ENCODE results near the gene FLOT2. TPM values are rescaled to one million over a fixed set of nuclear protein-coding genes. Genes with fewer than 3 reads are reported as not detected.
"Not testable (repeated sequence)": the region's sequence is repeated elsewhere in the genome, so short reads cannot be mapped to it uniquely, and the experiment has no call there.

Gene FLOT2
- total and polyA plus RNA-seq, 5 donors from 2014 or later: 167 to 345 (median 299) TPM

GRCh38 chr17:28940142-28940541 is 42.6 kb upstream of the FLOT2 start:
- DNase-seq (peak in 1 of 3 donors; percentile 25), ATAC-seq (ENCODE audit: low read depth in 2 of 2) (no peak)
- H3K4me3 ChIP-seq (ENCODE audit: low read depth, low read length): peak overlapping the region; percentile 46
- H3K4me1 ChIP-seq (ENCODE audit: control insufficient read depth, insufficient read depth, low read length, poor library complexity, severe bottlenecking): peaks cover 77% of the 10 kb centered on the region
- no peaks in the 10 kb centered on the region for H3K27me3 ChIP-seq (ENCODE audit: control insufficient read depth, insufficient read depth, low read length)
- no peaks in the 10 kb centered on the region for H3K9me3 ChIP-seq (ENCODE audit: control insufficient read depth in 2 of 2, low read length in 2 of 2)
- H3K27ac Mint-ChIP-seq: peak overlapping the region; percentile 20 to 51 (median 38)
- H3K36me3 Mint-ChIP-seq: peaks cover 28% of the 10 kb centered on the region
- H3K4me3 Mint-ChIP-seq: peak overlapping the region in 3 of 4 donors; percentile 17 to 59 (median 52)
- no peak overlapping the region for H3K27ac ChIP-seq (ENCODE audit: insufficient read depth, low read length, poor library complexity, severe bottlenecking)
- peaks cover 36% of the 10 kb centered on the region for H3K36me3 ChIP-seq (ENCODE audit: control insufficient read depth, insufficient read depth, low read length)
- H3K9me3 Mint-ChIP-seq: peaks cover 0 to 1% (median 0%) of the 10 kb centered on the region in 7 donors
- no peaks in the 10 kb centered on the region for H3K27me3 Mint-ChIP-seq
- H3K4me1 Mint-ChIP-seq: peaks cover 57 to 93% (median 74%) of the 10 kb centered on the region in 4 donors

DNA sequence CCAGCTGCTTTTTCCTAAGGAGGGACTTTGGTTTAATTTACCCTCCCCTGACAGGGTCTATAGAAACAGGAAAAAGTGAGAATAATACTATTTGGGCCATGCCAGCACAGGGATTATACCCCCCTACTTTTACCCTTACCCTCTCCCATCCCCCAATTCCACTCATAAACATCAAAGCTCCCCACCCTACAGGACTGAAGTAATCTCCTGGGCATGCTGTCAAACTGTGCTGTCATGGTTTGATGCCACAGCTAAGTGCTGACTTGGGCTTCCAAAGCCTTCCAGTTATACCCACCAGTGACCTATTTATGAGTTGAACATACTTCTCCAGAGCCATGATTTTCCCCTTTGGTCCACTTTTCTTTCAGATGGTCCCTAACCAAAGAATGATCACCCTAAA is 41.0 kb upstream of the FLOT2 start:
- H3K9me3 Mint-ChIP-seq: peaks cover 0 to 1% (median 0%) of the 10 kb centered on the region in 7 donors
- H3K4me3 Mint-ChIP-seq: peak overlapping the region in 2 of 4 donors; percentile 31 to 54
- no peak for ATAC-seq (ENCODE audit: low read depth in 2 of 2)
- peaks cover 50 to 89% (median 71%) of the 10 kb centered on the region in 4 donors for H3K4me1 Mint-ChIP-seq
- Histone ChIP-seq H3K27ac (ENCODE audit: insufficient read depth, low read length, poor library complexity, severe bottlenecking) (no peak overlapping the region), H3K4me3 (ENCODE audit: low read depth, low read length) (no peak overlapping the region), H3K4me1 (ENCODE audit: control insufficient read depth, insufficient read depth, low read length, poor library complexity, severe bottlenecking) (peaks cover 67% of the 10 kb centered on the region), H3K36me3 (ENCODE audit: control insufficient read depth, insufficient read depth, low read length) (peaks cover 30% of the 10 kb centered on the region), H3K9me3 (ENCODE audit: control insufficient read depth in 2 of 2, low read length in 2 of 2) (no peaks in the 10 kb centered on the region), H3K27me3 (ENCODE audit: control insufficient read depth, insufficient read depth, low read length) (no peaks in the 10 kb centered on the region)
- peak overlapping the region; percentile 51 to 77 (median 59) for H3K27ac Mint-ChIP-seq
- H3K27me3 Mint-ChIP-seq: no peaks in the 10 kb centered on the region
- H3K36me3 Mint-ChIP-seq: peaks cover 27% of the 10 kb centered on the region
- DNase-seq: no peak

DNA sequence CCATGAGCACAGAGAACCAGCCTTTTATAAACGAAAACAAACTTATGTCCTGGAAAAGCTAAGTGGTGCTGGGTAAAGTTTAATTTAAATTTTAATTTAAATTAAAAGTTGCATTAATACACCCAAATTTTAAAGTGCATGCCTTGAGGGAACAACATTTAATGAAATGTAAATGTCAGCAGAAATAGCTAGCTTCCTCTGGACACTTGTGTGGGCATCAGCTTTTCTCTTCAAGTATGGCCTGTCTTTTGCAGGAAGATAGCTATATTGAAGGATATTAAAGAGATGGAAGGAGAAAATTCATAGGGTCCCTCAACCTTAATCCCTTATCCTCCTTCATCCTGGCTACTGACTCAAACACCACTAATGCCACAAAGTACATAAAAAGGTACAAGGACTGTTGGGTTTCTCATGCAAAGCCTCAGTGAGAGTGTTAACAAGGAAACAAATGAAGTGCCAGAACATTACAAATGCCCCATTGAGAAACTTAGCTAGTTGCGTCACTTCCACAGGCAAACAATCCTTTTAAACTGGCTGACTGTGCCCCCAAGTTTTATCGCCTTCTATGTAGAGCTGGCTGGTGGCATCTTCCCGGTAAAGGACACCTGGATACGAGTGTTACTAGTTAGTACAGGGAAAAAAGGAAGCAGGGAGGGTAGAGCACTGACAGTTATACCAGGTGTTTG is 39.7 kb upstream of the FLOT2 start:
- DNase-seq: no peak
- Mint-ChIP-seq H3K27me3 (no peaks in the 10 kb centered on the region), H3K4me3 (peak overlapping the region in 2 of 4 donors; percentile 48 to 51), H3K4me1 (peaks cover 56 to 92% (median 72%) of the 10 kb centered on the region in 4 donors), H3K27ac (peak overlapping the region; percentile 33 to 89 (median 89)), H3K9me3 (peaks cover 0 to 1% (median 0%) of the 10 kb centered on the region in 7 donors), H3K36me3 (peaks cover 21% of the 10 kb centered on the region)
- Histone ChIP-seq H3K27me3 (ENCODE audit: control insufficient read depth, insufficient read depth, low read length) (no peaks in the 10 kb centered on the region), H3K9me3 (ENCODE audit: control insufficient read depth in 2 of 2, low read length in 2 of 2) (no peaks in the 10 kb centered on the region), H3K27ac (ENCODE audit: insufficient read depth, low read length, poor library complexity, severe bottlenecking) (no peak overlapping the region), H3K4me1 (ENCODE audit: control insufficient read depth, insufficient read depth, low read length, poor library complexity, severe bottlenecking) (peaks cover 62% of the 10 kb centered on the region), H3K36me3 (ENCODE audit: control insufficient read depth, insufficient read depth, low read length) (peaks cover 25% of the 10 kb centered on the region), H3K4me3 (ENCODE audit: low read depth, low read length) (peak overlapping the region; percentile 29)
- no peak for ATAC-seq (ENCODE audit: low read depth in 2 of 2)

DNA sequence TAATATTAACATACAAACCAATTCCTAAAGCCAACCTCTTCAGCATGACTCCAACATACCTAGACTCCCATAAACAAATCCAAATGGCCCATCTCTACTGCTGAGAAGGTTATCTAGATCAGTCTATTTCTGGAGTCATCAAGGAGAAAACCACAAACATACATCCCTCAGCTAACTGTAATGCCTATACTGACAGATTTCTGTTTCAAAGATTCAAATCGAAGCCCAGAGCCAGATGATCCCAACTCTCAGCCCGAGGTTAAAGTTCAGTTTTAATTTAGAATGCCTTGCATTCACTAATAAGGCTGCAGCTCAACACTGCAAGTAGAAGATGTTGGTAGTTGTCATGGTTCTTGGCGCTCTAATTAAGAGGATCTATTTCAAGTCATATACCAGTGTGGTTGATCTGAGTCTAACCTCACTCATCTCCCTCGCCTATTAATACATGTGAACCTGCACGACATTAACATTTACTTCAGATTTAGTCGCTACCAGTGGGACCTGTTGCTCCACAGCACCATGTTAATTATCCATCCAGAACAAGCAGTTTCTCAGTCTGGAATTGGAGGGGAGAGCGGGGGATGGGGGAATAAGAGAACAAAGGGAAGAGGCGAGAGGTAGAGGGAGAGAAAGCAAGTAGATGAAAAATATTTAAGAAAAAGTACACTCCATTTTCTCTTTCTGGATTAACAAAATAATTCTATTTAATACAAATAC is 38.4 kb upstream of the FLOT2 start:
- peaks cover 47 to 89% (median 71%) of the 10 kb centered on the region in 4 donors for H3K4me1 Mint-ChIP-seq
- peak overlapping the region; percentile 32 to 89 (median 69) for H3K27ac Mint-ChIP-seq
- H3K27ac ChIP-seq (ENCODE audit: insufficient read depth, low read length, poor library complexity, severe bottlenecking): no peak overlapping the region
- peaks cover 18% of the 10 kb centered on the region for H3K36me3 ChIP-seq (ENCODE audit: control insufficient read depth, insufficient read depth, low read length)
- H3K9me3 ChIP-seq (ENCODE audit: control insufficient read depth in 2 of 2, low read length in 2 of 2): no peaks in the 10 kb centered on the region
- DNase-seq (no peak), ATAC-seq (ENCODE audit: low read depth in 2 of 2) (no peak)
- no peaks in the 10 kb centered on the region for H3K27me3 Mint-ChIP-seq
- H3K36me3 Mint-ChIP-seq: peaks cover 21% of the 10 kb centered on the region
- peak overlapping the region; percentile 57 for H3K4me3 ChIP-seq (ENCODE audit: low read depth, low read length)
- no peaks in the 10 kb centered on the region for H3K27me3 ChIP-seq (ENCODE audit: control insufficient read depth, insufficient read depth, low read length)
- peaks cover 52% of the 10 kb centered on the region for H3K4me1 ChIP-seq (ENCODE audit: control insufficient read depth, insufficient read depth, low read length, poor library complexity, severe bottlenecking)
- peak overlapping the region in 3 of 4 donors; percentile 0 to 70 (median 48) for H3K4me3 Mint-ChIP-seq
- H3K9me3 Mint-ChIP-seq: peaks cover 0 to 1% (median 0%) of the 10 kb centered on the region in 7 donors

DNA sequence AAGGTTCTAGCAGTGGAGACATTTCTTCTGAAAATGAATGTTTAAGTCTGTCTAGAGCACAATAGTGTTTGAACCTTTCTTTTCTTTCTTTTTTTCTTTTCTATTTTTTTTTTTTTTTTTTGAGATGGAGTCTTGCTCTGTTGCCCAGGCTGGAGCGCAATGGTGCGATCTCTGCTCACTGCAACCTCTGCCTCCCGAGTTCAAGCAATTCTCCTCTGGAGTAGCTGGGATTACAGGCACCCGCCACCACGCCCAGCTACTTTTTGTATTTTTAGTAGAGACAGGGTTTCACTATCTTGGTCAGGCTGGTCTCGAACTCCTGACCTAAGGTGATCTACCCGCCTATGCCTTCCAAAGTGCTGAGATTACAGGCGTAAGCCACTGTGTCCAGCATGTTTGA is 37.0 kb upstream of the FLOT2 start:
- not testable (repeated sequence) for ATAC-seq (ENCODE audit: low read depth in 2 of 2); H3K9me3 ChIP-seq (ENCODE audit: control insufficient read depth in 2 of 2, low read length in 2 of 2); H3K9me3 Mint-ChIP-seq; H3K27me3 ChIP-seq (ENCODE audit: control insufficient read depth, insufficient read depth, low read length); H3K4me3 ChIP-seq (ENCODE audit: low read depth, low read length); H3K27me3 Mint-ChIP-seq; H3K27ac ChIP-seq (ENCODE audit: insufficient read depth, low read length, poor library complexity, severe bottlenecking); DNase-seq
- Mint-ChIP-seq H3K27ac (peak overlapping the region; percentile 59 to 89 (median 77)), H3K36me3 (peaks cover 18% of the 10 kb centered on the region), H3K4me1 (peaks cover 48 to 88% (median 67%) of the 10 kb centered on the region in 4 donors), H3K4me3 (peak overlapping the region in 1 of 4 donors; percentile 44)
- Histone ChIP-seq H3K36me3 (ENCODE audit: control insufficient read depth, insufficient read depth, low read length) (peaks cover 11% of the 10 kb centered on the region), H3K4me1 (ENCODE audit: control insufficient read depth, insufficient read depth, low read length, poor library complexity, severe bottlenecking) (peaks cover 51% of the 10 kb centered on the region)

DNA sequence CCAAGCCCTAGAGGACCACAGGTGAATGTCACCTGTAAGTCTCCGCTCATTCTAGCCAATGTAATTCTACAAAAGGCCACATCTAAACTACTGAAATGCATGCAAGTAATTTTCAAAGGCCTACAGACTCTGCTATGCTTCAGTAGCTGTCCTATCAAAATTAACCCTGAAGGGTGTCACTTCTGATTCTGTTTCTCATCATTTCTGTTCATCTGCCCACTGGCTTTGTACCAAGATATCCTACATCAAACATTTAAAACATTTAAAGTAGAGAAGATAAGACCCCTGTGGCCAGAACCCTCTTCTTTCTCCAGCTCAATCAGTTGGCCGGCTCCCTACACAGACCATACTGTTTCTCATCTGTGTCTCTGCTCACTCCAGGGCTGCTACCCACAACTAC is 32.3 kb upstream of the FLOT2 start:
- DNase-seq: no peak
- Histone ChIP-seq H3K9me3 (ENCODE audit: control insufficient read depth in 2 of 2, low read length in 2 of 2) (no peaks in the 10 kb centered on the region), H3K27ac (ENCODE audit: insufficient read depth, low read length, poor library complexity, severe bottlenecking) (peak overlapping the region; percentile 30), H3K4me1 (ENCODE audit: control insufficient read depth, insufficient read depth, low read length, poor library complexity, severe bottlenecking) (peaks cover 42% of the 10 kb centered on the region), H3K4me3 (ENCODE audit: low read depth, low read length) (no peak overlapping the region), H3K27me3 (ENCODE audit: control insufficient read depth, insufficient read depth, low read length) (no peaks in the 10 kb centered on the region), H3K36me3 (ENCODE audit: control insufficient read depth, insufficient read depth, low read length) (peaks cover 10% of the 10 kb centered on the region)
- H3K36me3 Mint-ChIP-seq: peaks cover 30% of the 10 kb centered on the region
- ATAC-seq (ENCODE audit: low read depth in 2 of 2): no peak
- peak overlapping the region; percentile 68 to 99 (median 80) for H3K27ac Mint-ChIP-seq
- H3K9me3 Mint-ChIP-seq: peaks cover 0 to 3% (median 0%) of the 10 kb centered on the region in 7 donors
- peaks cover 30 to 83% (median 61%) of the 10 kb centered on the region in 4 donors for H3K4me1 Mint-ChIP-seq
- no peaks in the 10 kb centered on the region for H3K27me3 Mint-ChIP-seq
- peak overlapping the region in 2 of 4 donors; percentile 26 to 33 for H3K4me3 Mint-ChIP-seq

DNA sequence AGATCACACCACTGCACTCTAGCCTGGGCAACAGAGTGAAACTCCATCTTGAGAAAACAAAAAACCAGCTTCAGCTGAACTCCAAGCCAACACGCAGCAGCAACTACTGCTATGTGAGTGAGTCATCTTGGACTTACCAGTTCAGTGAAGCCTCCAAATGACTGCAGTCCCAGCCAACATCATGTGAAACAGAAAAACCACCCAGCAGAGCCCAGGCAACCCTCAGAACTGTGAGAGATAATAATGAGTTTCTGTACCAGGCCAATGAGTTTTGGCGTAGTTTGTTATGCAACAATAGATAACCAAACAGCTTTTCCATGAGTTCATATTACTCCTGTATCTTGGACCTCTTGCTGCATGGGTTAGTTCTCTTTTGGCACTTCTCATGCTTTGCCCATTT is 30.5 kb upstream of the FLOT2 start:
- H3K4me3 Mint-ChIP-seq: peak overlapping the region in 2 of 4 donors; percentile 1 to 41
- H3K9me3 Mint-ChIP-seq: peaks cover 0 to 3% (median 0%) of the 10 kb centered on the region in 7 donors
- DNase-seq (peak in 1 of 3 donors; percentile 32), ATAC-seq (ENCODE audit: low read depth in 2 of 2) (no peak)
- Histone ChIP-seq H3K4me1 (ENCODE audit: control insufficient read depth, insufficient read depth, low read length, poor library complexity, severe bottlenecking) (peaks cover 49% of the 10 kb centered on the region), H3K27me3 (ENCODE audit: control insufficient read depth, insufficient read depth, low read length) (no peaks in the 10 kb centered on the region), H3K9me3 (ENCODE audit: control insufficient read depth in 2 of 2, low read length in 2 of 2) (no peaks in the 10 kb centered on the region), H3K36me3 (ENCODE audit: control insufficient read depth, insufficient read depth, low read length) (peaks cover 23% of the 10 kb centered on the region), H3K27ac (ENCODE audit: insufficient read depth, low read length, poor library complexity, severe bottlenecking) (peak overlapping the region; percentile 96), H3K4me3 (ENCODE audit: low read depth, low read length) (no peak overlapping the region)
- H3K4me1 Mint-ChIP-seq: peaks cover 18 to 83% (median 56%) of the 10 kb centered on the region in 4 donors
- H3K27me3 Mint-ChIP-seq: no peaks in the 10 kb centered on the region
- peak overlapping the region; percentile 90 to 99 (median 98) for H3K27ac Mint-ChIP-seq
- peaks cover 35% of the 10 kb centered on the region for H3K36me3 Mint-ChIP-seq

Measured in CD4-positive, CD25-positive, alpha-beta regulatory T cell (primary cell).